ENCODE results near the gene TMEM121B. TPM values are rescaled to one million over a fixed set of nuclear protein-coding genes. Genes with fewer than 3 reads are reported as not detected.

The TMEM121B gene
- total and polyA plus RNA-seq, 4 donors: 0.06 to 0.17 (median 0.10) TPM

DNA sequence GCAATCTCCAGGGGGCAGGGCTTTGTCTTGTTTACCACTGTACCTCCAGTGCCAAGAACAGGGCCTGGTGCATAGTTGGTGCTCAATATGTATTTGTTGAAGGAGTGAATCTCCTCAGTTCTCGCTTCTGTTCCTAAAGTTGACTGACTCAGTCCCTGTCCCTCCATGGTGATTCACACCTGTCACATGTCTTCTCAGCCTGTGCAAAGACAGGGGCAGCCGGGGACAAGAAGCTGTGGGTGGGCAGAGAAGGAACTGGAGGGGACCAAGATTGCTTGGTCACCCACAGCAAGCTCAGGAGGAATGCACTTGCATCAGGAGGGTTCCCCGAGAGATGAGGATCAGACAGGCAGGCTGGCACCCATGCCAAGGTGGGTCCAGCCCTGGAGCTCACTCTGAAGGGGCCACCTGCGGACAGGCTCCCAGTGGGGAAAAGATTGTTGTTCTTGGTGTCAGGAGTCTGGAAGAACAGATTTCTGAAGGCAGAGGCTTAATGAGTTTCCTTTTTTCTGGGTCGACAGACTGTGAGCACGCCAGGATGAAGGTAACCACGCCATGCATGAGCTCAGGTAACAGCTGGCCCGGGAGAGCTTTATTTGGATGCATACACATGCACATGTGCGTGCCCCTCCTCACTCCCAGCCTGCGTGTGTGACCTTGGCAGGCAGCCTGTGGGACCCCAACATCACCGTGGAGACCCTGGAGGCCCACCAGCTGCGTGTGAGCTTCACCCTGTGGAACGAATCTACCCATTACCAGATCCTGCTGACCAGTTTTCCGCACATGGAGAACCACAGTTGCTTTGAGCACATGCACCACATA, 19.5 kb downstream of the TMEM121B start:
- Histone ChIP-seq H3K9ac (ENCODE audit: low read depth in 1 of 2, low read length in 2 of 2) (no peak overlapping the region), H3K4me1 (ENCODE audit: control insufficient read depth in 4 of 4, insufficient read depth in 4 of 4, low read length in 3 of 4) (no peaks in the 10 kb centered on the region), H3K27ac (ENCODE audit: low read depth in 1 of 2, low read length in 2 of 2) (no peak overlapping the region), H3K4me3 (ENCODE audit: low read depth in 1 of 3, low read length in 3 of 3) (no peak overlapping the region), H3K36me3 (ENCODE audit: control insufficient read depth in 4 of 4, insufficient read depth in 3 of 4, low read depth in 1 of 4, low read length in 3 of 4) (peaks cover 18 to 71% (median 51%) of the 10 kb centered on the region in 4 donors), H3K27me3 (ENCODE audit: control insufficient read depth in 4 of 4, insufficient read depth in 4 of 4, low read length in 3 of 4) (no peaks in the 10 kb centered on the region), H3K9me3 (ENCODE audit: control insufficient read depth in 4 of 4, low read length in 3 of 4) (no peaks in the 10 kb centered on the region)
- TF ChIP-seq RXRA (IDR thresholded peaks at IDR 0.05): no peak
- TF ChIP-seq, protein P1, sequence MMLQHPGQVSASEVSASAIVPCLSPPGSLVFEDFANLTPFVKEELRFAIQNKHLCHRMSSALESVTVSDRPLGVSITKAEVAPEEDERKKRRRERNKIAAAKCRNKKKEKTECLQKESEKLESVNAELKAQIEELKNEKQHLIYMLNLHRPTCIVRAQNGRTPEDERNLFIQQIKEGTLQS (IDR thresholded peaks at IDR 0.05): no peak
- TF ChIP-seq NR2F2 (IDR thresholded peaks at IDR 0.05): no peak
- TF ChIP-seq FOXA1 (IDR thresholded peaks at IDR 0.05): no peak
- TF ChIP-seq, protein P2, sequence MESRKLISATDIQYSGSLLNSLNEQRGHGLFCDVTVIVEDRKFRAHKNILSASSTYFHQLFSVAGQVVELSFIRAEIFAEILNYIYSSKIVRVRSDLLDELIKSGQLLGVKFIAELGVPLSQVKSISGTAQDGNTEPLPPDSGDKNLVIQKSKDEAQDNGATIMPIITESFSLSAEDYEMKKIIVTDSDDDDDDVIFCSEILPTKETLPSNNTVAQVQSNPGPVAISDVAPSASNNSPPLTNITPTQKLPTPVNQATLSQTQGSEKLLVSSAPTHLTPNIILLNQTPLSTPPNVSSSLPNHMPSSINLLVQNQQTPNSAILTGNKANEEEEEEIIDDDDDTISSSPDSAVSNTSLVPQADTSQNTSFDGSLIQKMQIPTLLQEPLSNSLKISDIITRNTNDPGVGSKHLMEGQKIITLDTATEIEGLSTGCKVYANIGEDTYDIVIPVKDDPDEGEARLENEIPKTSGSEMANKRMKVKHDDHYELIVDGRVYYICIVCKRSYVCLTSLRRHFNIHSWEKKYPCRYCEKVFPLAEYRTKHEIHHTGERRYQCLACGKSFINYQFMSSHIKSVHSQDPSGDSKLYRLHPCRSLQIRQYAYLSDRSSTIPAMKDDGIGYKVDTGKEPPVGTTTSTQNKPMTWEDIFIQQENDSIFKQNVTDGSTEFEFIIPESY (IDR thresholded peaks at IDR 0.05): no peak
- TF ChIP-seq TAF1 (conservative IDR thresholded peaks at IDR 0.05): no peak
- 94% methylated on average over 14 of the region's 14 CpGs for WGBS
- DNase-seq (ENCODE audit: low spot score): no peak

- no peaks in the 10 kb centered on the region for H3K9me3 ChIP-seq (ENCODE audit: control insufficient read depth in 4 of 4, low read length in 3 of 4)
- TF ChIP-seq EGR1 (IDR thresholded peaks at IDR 0.05; ENCODE audit: low read depth in 2 of 2): no peak
- TF ChIP-seq REST (IDR thresholded peaks at IDR 0.05): no peak
- no peak for TF ChIP-seq FOXA1 (IDR thresholded peaks at IDR 0.05)
- TF ChIP-seq, protein P2 (IDR thresholded peaks at IDR 0.05): no peak
- no peak for TF ChIP-seq SP1 (IDR thresholded peaks at IDR 0.05)
- TF ChIP-seq, protein P3, sequence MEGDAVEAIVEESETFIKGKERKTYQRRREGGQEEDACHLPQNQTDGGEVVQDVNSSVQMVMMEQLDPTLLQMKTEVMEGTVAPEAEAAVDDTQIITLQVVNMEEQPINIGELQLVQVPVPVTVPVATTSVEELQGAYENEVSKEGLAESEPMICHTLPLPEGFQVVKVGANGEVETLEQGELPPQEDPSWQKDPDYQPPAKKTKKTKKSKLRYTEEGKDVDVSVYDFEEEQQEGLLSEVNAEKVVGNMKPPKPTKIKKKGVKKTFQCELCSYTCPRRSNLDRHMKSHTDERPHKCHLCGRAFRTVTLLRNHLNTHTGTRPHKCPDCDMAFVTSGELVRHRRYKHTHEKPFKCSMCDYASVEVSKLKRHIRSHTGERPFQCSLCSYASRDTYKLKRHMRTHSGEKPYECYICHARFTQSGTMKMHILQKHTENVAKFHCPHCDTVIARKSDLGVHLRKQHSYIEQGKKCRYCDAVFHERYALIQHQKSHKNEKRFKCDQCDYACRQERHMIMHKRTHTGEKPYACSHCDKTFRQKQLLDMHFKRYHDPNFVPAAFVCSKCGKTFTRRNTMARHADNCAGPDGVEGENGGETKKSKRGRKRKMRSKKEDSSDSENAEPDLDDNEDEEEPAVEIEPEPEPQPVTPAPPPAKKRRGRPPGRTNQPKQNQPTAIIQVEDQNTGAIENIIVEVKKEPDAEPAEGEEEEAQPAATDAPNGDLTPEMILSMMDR (IDR thresholded peaks at IDR 0.05; ENCODE audit: low read depth, low read length, missing input control): no peak
- TF ChIP-seq MAX (IDR thresholded peaks at IDR 0.05): no peak
- no peak for TF ChIP-seq RAD21 (IDR thresholded peaks at IDR 0.05)
- no peak for TF ChIP-seq TAF1 (conservative IDR thresholded peaks at IDR 0.05)
- TF ChIP-seq YY1 (IDR thresholded peaks at IDR 0.05): no peak
- TF ChIP-seq GABPA (IDR thresholded peaks at IDR 0.05 in 1 of 2, conservative IDR thresholded peaks at IDR 0.05 in 1 of 2): no peak
- TF ChIP-seq, protein P1 (IDR thresholded peaks at IDR 0.05): no peak
- no peak for TF ChIP-seq RXRA (IDR thresholded peaks at IDR 0.05)
- no peak for TF ChIP-seq JUND (IDR thresholded peaks at IDR 0.05)
- TF ChIP-seq HNF4A (conservative IDR thresholded peaks at IDR 0.05): no peak
- no peak for TF ChIP-seq NR2F2 (IDR thresholded peaks at IDR 0.05)
- no peak for TF ChIP-seq FOXA2 (IDR thresholded peaks at IDR 0.05)
- TF ChIP-seq HNF4G (IDR thresholded peaks at IDR 0.05): no peak
- WGBS: 82% methylated on average over 6 of the region's 6 CpGs
- H3K4me1 ChIP-seq (ENCODE audit: control insufficient read depth in 4 of 4, insufficient read depth in 4 of 4, low read length in 3 of 4): no peaks in the 10 kb centered on the region
- no peak overlapping the region for H3K27ac ChIP-seq (ENCODE audit: low read depth in 1 of 2, low read length in 2 of 2)
- no peak overlapping the region for H3K4me3 ChIP-seq (ENCODE audit: low read depth in 1 of 3, low read length in 3 of 3)
- no peak overlapping the region for H3K9ac ChIP-seq (ENCODE audit: low read depth in 1 of 2, low read length in 2 of 2)
- H3K27me3 ChIP-seq (ENCODE audit: control insufficient read depth in 4 of 4, insufficient read depth in 4 of 4, low read length in 3 of 4): no peaks in the 10 kb centered on the region
- no peak for DNase-seq (ENCODE audit: low spot score)
- H3K36me3 ChIP-seq (ENCODE audit: control insufficient read depth in 4 of 4, insufficient read depth in 3 of 4, low read depth in 1 of 4, low read length in 3 of 4): peaks cover 18 to 65% (median 46%) of the 10 kb centered on the region in 4 donors
Measured at GRCh38 chr22:17100621-17101020, 20.5 kb downstream of the TMEM121B start.

Data from liver (tissue), 9 donors.